ENCODE results near the gene CSTPP1. TPM values are rescaled to one million over a fixed set of nuclear protein-coding genes. Genes with fewer than 3 reads are reported as not detected.

CSTPP1 gene
- total and polyA plus RNA-seq, 2 of the 8 experiments (the other 6 are each of a cell fraction or from before 2014, with no cell fraction given) = 24.2 to 28.7 TPM

- Histone ChIP-seq H3K18ac (ENCODE audit: extremely low read depth, low read length) (no peak overlapping the region; the same call in 1 of the 2 replicates), H3K23ac (ENCODE audit: insufficient read length) (no peak overlapping the region), H2BK120ac (replicated peaks; ENCODE audit: low read depth, low read length) (no peak overlapping the region), H4K8ac (ENCODE audit: extremely low read depth, insufficient read depth, low read length) (0 out of 2 replicates have a peak overlapping the region, but pooled peaks have one; percentile 23), H3K23me2 (ENCODE audit: low read depth, low read length) (no peaks in the 10 kb centered on the region), H3K4me2 (ENCODE audit: insufficient read depth in 1 of 2, low read depth in 2 of 2, low read length in 2 of 2) (no peak overlapping the region), H2BK20ac (ENCODE audit: low read length) (0 out of 2 replicates have a peak overlapping the region, but pooled peaks have one; percentile 49), H2AFZ (ENCODE audit: low read length) (no peak overlapping the region), H4K91ac (replicated peaks; ENCODE audit: insufficient read length, low read length) (no peak overlapping the region), H3K79me1 (ENCODE audit: low read depth, low read length) (no peaks in the 10 kb centered on the region), H3K27me3 (replicated peaks in 1 of 4; ENCODE audit: control insufficient read depth in 3 of 4, extremely low read depth in 1 of 4, insufficient read depth in 3 of 4, low read length in 3 of 4) (no peaks in the 10 kb centered on the region), H3K4me1 (replicated peaks in 1 of 4; ENCODE audit: control insufficient read depth in 3 of 4, insufficient read depth in 4 of 4, low read length in 3 of 4) (peaks cover 0 to 4% (median 2%) of the 10 kb centered on the region in 4 experiments; a peak in 4 of 7 replicates), H3K27ac (ENCODE audit: low read depth, low read length) (no peak overlapping the region), H2BK12ac (ENCODE audit: low read depth, low read length) (no peak overlapping the region), H3K56ac (replicated peaks; ENCODE audit: insufficient read length, low read depth, low read length) (no peak overlapping the region), H3K4ac (replicated peaks; ENCODE audit: insufficient read length, low read depth, low read length) (no peak overlapping the region), H3K9me3 (ENCODE audit: insufficient read depth in 2 of 2, low read depth in 1 of 2, low read length in 1 of 2) (no peaks in the 10 kb centered on the region), H2BK5ac (ENCODE audit: low read depth, low read length) (no peak overlapping the region), H3K14ac (ENCODE audit: insufficient read length) (no peak overlapping the region), H3K4me3 (ENCODE audit: extremely low read depth in 1 of 4, insufficient read depth in 2 of 4, low read depth in 3 of 4, low read length in 4 of 4) (no peak overlapping the region), H3K36me3 (ENCODE audit: control insufficient read depth in 2 of 4, insufficient read depth in 4 of 4, low read length in 3 of 4) (no peaks in the 10 kb centered on the region), H4K5ac (ENCODE audit: insufficient read length, low read depth, low read length) (no peak overlapping the region), H2BK15ac (ENCODE audit: low read length) (0 out of 2 replicates have a peak overlapping the region, but pooled peaks have one; percentile 33), H4K20me1 (replicated peaks in 1 of 2; ENCODE audit: control insufficient read depth in 1 of 2, insufficient read depth in 2 of 2, low read length in 2 of 2) (peaks cover 0 to 2% of the 10 kb centered on the region in 2 experiments), H2AK5ac (ENCODE audit: low read depth, low read length) (no peak overlapping the region), H3K79me2 (ENCODE audit: control insufficient read depth in 1 of 2, insufficient read depth in 2 of 2, low read length in 2 of 2) (no peaks in the 10 kb centered on the region), H3K9ac (replicated peaks in 1 of 4; ENCODE audit: extremely low read depth in 1 of 4, low read depth in 3 of 4, low read length in 3 of 4) (no peak overlapping the region)
- POLR2A ChIA-PET (ENCODE audit: partially characterized antibody) = interaction anchor here (0.5 to 2.0 kb wide), 6 partner anchors 9 to 495 kb away, joined by 3 to 9 read pairs (median 6); partner anchors contain the start of gene CSTPP1
- no peak for FAIRE-seq
- CTCF ChIA-PET (ENCODE audit: partially characterized antibody) = interaction anchor here (0.6 to 6.3 kb wide), 64 partner anchors 10 to 433 kb away, joined by 3 to 81 read pairs (median 5); partner anchors contain the start of genes CSTPP1, DDB2, F2 and LRP4
- no peak for TF ChIP-seq TEAD4 (IDR thresholded peaks at IDR 0.05; ENCODE audit: low read depth, low read length)
- 93% methylated on average over 16 of the region's 16 CpGs; no CpG with 5 or more reads in 1 of the 2 experiments for WGBS, 2 experiments (ENCODE audit: extremely low coverage in 1 of 2, insufficient coverage in 1 of 2, insufficient read length in 1 of 2, insufficient replicate concordance in 2 of 2, low coverage in 1 of 2, low lambda C conversion rate in 2 of 2, missing lambda C conversion rate in 1 of 2)
- DNase-seq (ENCODE audit: low read depth in 1 of 2, low spot score in 2 of 2) = no peak
Measured at GRCh38 chr11:47152126-47152952, 215.8 kb downstream of the CSTPP1 start.
